GM21723 (cell line): Measurements from ENCODE around the gene GATA1.
"Not testable (repeated sequence)": the region's sequence is repeated elsewhere in the genome, so short reads cannot be mapped to it uniquely, and the experiment has no call there.

ENCODE experiments used
- ATAC-seq: cut with Tn5 transposase; IDR thresholded peaks from one replicate; pipeline ENCODE4 v1.9.1; 2021; ENCODE audit warnings: mild to moderate bottlenecking, moderate library complexity; ENCODE audit not compliant: unreplicated experiment

GATA1 gene

DNA sequence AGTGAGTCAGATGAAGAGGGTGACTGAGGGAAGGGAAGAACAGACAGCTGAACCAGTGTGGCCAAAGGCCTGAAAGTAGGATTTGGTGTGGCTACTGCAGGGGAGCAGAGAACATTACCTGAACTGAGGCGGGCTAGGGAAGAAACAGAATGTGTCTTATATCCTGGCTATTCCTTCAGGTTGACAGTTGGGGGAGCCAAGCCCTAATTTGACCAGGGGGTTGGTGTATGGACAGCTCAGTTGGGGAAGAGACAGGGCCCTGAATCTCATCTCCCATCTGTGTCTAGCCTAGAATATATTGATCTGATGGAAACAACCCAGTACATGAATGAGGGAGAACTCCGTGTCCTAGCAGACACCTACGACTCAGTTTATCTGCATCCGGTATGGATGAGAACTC is 19.7 kb downstream of the GATA1 start:
- ATAC-seq, result no peak

DNA sequence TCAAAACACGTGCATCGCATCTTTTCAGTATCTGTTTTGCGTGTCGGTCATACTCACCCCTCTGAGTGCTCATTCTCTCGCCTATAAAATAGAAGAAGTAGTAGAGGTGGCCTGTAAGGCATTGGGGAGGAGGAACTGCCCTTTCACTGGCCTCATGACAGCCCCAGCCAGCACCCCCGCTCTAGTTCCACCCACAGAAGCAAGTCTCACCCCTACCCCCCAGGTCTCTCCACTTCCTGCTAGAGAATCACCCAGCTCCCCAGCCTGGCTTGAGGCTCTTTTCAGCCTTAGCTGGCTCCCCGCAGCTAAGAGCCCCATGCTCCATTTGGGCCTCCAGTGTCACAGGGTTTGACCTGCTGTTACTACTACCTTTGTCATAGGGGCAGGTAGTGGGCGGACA is 27.3 kb downstream of the GATA1 start:
- no peak for ATAC-seq

- ATAC-seq, result no peak
Observed at GRCh38 chrX:48814722-48815121, 28.3 kb downstream of the GATA1 start.

GRCh38 chrX:48815266-48815665 is 28.9 kb downstream of the GATA1 start:
- ATAC-seq, result no peak

DNA sequence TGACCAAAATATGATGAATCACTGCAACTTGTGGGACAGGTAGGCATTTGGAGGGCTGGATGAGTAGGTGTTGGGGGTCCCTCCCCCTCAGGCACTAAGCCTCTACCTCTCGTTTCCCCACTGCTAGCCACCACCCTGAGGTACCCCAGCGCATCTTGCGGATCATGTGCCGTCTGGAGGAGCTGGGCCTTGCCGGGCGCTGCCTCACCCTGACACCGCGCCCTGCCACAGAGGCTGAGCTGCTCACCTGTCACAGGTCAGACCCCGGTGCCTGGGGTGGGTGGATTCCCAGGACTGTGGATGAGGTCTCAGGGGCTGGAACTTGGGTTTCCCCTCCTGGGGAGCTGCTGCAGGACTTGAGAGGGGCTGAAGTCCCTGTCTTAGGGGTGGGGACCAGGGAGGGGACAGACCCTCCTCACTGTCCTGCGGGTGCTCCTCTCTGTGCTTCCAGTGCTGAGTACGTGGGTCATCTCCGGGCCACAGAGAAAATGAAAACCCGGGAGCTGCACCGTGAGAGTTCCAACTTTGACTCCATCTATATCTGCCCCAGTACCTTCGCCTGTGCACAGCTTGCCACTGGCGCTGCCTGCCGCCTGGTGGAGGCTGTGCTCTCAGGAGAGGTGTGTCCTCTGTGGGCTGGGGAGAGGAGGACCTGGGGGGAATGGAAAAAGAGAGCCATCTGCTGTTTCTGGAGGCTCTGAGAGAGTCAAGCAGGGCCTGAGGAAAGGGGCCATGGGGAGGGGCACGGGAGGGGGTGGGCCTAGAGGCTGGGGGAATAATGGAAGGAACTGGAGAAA is 29.8 kb downstream of the GATA1 start:
- ATAC-seq, result no peak

- ATAC-seq, result no peak
Observed at GRCh38 chrX:48818098-48818497, 31.7 kb downstream of the GATA1 start.

DNA sequence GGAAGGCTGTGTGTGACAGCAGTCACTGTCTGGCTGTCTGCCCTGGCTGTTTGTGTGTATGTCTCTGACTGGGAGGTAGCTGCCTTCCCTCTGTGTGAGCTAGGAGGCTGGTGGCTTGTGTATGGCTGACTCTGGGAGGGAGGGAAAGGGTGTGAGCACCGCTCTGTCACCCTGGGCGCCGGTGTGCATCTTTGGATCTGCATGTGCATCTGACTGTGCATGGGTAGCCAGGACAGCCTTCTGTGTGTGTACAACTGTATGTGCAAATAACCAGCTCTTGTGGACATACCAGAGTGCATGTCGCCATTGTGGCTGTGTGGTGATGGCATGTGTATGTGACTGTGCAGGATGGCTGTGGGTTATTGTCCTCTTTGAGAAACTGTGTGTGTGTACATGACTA is 32.5 kb downstream of the GATA1 start:
- ATAC-seq, result no peak

DNA sequence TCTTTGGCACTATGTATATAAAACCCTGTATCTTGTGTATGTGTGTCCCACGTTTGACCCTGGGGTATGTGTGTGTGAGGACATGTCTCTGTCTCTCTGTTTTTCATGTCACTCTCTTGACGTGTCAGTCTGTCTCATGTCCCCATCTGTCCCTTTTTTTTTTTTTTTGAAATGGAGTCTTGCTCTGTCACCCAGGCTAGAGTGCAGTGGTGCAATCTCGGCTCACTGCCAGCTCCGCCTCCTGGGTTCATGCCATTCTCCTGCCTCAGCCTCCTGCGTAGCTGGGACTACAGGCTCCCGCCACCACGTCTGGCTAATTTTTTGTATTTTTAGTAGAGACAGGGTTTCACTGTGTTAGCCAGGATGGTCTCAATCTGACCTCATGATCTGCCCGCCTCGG is 33.0 kb downstream of the GATA1 start:
- ATAC-seq, result not testable (repeated sequence)

DNA sequence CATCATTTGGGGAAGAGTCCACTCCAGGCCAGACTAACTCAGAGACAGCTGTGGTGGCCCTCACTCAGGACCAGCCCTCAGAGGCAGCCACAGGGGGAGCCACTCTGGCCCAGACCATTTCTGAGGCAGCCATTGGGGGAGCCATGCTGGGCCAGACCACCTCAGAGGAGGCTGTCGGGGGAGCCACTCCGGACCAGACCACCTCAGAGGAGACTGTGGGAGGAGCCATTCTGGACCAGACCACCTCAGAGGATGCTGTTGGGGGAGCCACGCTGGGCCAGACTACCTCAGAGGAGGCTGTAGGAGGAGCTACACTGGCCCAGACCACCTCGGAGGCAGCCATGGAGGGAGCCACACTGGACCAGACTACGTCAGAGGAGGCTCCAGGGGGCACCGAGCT is 36.7 kb downstream of the GATA1 start:
- no peak for ATAC-seq

GRCh38 chrX:48824066-48824465 is 37.7 kb downstream of the GATA1 start:
- no peak for ATAC-seq

- no peak for ATAC-seq
Observed at GRCh38 chrX:48826135-48826875, 39.9 kb downstream of the GATA1 start, which contains the start of gene ERAS. Gene ERAS (plus strand): TSS chrX:48826513. CDS start chrX:48829124, 2,611 bp downstream.

GRCh38 chrX:48826876-48827653 is 40.7 kb downstream of the GATA1 start:
- no peak for ATAC-seq

DNA sequence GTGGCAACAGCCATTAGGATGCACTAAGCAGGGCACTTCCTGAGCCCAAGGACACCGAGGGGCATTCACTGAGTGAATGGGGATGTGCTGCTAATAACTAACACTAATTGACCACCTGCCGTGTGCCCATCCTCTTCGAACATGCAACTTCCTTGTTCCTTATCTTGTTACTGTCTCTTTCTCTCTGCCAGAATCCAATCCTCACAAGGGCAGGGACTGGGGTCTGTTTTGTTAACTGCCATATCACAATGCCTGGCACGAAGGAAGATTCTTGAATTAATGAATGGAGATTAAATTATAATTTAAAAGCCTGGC is 41.2 kb downstream of the GATA1 start:
- no peak for ATAC-seq

DNA sequence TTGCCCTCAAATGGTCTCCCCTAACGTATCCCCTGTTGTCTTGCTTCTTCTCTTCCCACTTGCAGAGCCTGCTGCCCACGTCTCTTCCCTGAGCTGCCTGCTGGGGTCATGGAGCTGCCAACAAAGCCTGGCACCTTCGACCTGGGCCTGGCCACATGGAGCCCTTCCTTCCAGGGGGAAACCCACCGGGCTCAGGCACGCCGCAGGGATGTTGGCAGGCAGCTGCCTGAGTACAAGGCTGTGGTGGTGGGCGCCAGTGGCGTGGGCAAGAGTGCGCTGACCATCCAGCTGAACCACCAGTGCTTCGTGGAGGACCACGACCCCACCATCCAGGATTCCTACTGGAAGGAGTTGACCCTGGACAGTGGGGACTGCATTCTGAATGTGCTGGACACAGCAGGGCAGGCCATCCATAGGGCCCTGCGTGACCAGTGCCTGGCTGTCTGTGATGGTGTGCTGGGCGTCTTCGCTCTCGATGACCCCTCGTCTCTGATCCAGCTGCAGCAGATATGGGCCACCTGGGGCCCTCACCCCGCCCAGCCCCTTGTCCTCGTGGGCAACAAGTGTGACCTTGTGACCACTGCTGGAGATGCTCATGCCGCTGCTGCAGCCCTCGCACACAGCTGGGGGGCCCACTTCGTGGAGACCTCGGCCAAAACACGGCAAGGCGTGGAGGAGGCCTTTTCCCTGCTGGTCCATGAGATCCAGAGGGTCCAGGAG is 42.8 kb downstream of the GATA1 start:
- no peak for ATAC-seq

DNA sequence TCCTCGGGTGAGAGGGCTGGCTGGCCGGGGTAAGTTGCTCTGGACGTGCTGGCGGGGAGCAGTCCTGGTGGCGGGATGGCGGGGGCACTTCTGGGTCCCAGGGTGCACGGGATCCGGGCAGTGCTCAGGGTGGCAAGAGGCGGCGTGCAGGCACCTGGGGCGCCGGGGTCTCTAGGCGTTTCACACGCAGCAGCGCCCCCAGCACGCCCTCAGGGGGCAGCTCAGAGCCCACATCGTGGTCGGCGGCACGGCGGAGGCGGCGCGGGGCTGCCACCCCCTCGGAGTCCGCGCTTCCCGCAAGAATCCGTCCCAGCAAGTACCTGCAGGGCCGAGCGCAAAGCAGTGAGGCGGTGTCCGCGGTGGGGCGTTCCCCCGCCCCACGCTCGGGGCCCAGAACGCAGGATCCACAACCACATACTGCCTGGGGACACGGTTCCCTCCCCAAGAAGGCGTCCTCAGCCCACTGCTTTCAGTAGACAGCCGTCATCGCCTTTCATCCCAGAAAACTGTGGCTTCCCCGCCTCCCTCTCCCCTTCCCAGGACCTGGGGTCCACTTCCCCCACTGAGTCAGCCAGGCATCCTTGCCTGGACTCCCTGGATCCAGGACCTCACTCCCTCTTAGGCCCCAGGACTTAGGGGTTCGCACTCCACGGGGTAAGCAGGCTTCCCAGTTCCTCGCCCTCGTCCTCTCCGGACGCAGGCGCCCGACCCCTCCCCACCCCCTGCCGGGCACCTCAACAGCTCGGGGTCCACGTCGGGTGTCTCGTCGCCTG is 44.9 kb downstream of the GATA1 start:
- no peak for ATAC-seq

- ATAC-seq, result no peak
Observed at GRCh38 chrX:48831909-48832291, 45.5 kb downstream of the GATA1 start.

- ATAC-seq, result no peak
Observed at GRCh38 chrX:48833542-48834138, 47.2 kb downstream of the GATA1 start.

GRCh38 chrX:48834383-48834709 is 48.0 kb downstream of the GATA1 start:
- ATAC-seq, result no peak

GRCh38 chrX:48835524-48836329 is 49.3 kb downstream of the GATA1 start, which contains the start of gene PCSK1N:
Gene PCSK1N (minus strand): TSS chrX:48835610. CDS start chrX:48835532, 78 bp downstream.
- ATAC-seq, result no peak
